ENCODE data around the gene IFITM5.
A peak's percentile ranks its signal among the peaks of the same experiment; 100 is the strongest.

DNA sequence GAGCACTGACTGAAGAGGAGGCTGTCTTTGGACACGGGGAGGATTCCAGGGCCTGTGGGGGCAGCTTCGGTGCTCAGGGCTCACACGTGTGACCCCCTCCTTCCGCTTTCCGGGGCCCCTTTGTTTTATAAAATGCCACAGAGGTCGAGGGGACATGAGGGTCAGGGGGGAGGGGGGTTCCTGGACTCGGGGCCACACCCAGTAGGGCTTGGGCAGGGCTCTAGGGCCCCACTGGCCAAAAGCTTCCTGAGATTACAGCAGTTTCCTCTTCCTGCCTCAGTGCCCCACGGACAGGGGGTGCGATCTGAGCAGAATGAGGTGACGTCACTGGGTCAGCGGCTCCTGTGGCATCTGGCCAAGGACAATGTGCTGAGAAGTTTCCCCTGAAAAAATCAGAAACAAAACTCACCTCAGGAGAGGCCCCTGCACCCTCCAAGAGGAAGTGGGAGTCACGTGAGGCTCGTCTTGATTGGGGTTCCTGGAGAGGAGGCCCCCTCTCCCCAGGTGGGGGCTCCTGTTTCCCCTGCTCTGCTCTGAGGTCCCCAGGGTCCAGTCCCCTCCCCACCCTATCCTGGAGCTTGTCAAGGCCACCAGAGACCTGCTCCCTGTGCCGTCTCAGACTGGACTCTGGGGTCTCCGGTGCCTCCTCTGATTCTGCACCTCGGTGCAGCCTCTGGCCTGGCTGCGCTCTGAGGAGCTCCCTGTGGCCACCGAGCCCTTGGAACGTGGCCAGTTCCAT lies 27.7 kb upstream of the IFITM5 start:
- TF ChIP-seq POLR2A (IDR thresholded peaks at IDR 0.05; ENCODE audit: extremely low read depth, insufficient read length): no peak
- peak; percentile 67 for TF ChIP-seq MAX (IDR thresholded peaks at IDR 0.05; ENCODE audit: low read depth, low read length)
- no peak for TF ChIP-seq CTCF (IDR thresholded peaks at IDR 0.05; ENCODE audit: low read depth, low read length)
- TF ChIP-seq MYC (IDR thresholded peaks at IDR 0.05; ENCODE audit: low read depth, low read length): peak; percentile 34; the same call in 1 of the 2 replicates
